Neuron (in vitro differentiated cells): ENCODE data around the gene ZBTB4.

ENCODE experiments used
- H2AFZ ChIP-seq: one replicate; pipeline ENCODE4 v1.6.1; 2013; ENCODE audit warnings: low read depth, mild to moderate bottlenecking, inconsistent platforms, low read length, moderate library complexity
- H3K27me3 ChIP-seq: one replicate; pipeline ENCODE4 v1.6.1; 2013; ENCODE audit warnings: low read length; ENCODE audit not compliant: insufficient read depth
- H3K36me3 ChIP-seq: one replicate; pipeline ENCODE4 v1.6.1; 2013; ENCODE audit warnings: low read length; ENCODE audit not compliant: insufficient read depth
- H3K4me1 ChIP-seq: one replicate; pipeline ENCODE4 v1.6.1; 2013; ENCODE audit warnings: low read length; ENCODE audit not compliant: insufficient read depth
- H3K4me3 ChIP-seq: 2 replicates; pipeline ENCODE4 v1.5.1; 2013; ENCODE audit warnings: mild to moderate bottlenecking, low read length, moderate library complexity
- H3K9me3 ChIP-seq: one replicate; pipeline ENCODE4 v1.6.1; 2013; ENCODE audit warnings: low read length

Gene ZBTB4

GRCh38 chr17:7425316-7425715 is 54.1 kb downstream of the ZBTB4 start, which contains the start of gene SPEM2:
Gene SPEM2 (plus strand): TSS chr17:7425616. CDS start chr17:7425689, 73 bp downstream.
- H3K36me3 ChIP-seq: no peaks in the 10 kb centered on the region
- no peak within 1 kb of the TSS for H3K4me3 ChIP-seq
- no peaks in the 10 kb centered on the region for H3K27me3 ChIP-seq
- no peak within 1 kb of the TSS for H2AFZ ChIP-seq
- H3K4me1 ChIP-seq: peaks cover 13% of the 10 kb centered on the region
- H3K9me3 ChIP-seq: no peaks in the 10 kb centered on the region

GRCh38 chr17:7423679-7424078 is 55.8 kb downstream of the ZBTB4 start:
- H3K36me3 ChIP-seq: no peaks in the 10 kb centered on the region

GRCh38 chr17:7421186-7421585 is 58.2 kb downstream of the ZBTB4 start:
- Histone ChIP-seq H3K4me1 (peaks cover 39% of the 10 kb centered on the region), H3K27me3 (no peaks in the 10 kb centered on the region), H3K4me3 (no peak overlapping the region), H2AFZ (no peak overlapping the region), H3K9me3 (no peaks in the 10 kb centered on the region), H3K36me3 (peaks cover 11% of the 10 kb centered on the region)

More at GRCh38 chr17:7423679-7424078, 55.8 kb downstream of the ZBTB4 start:
- H3K4me1 ChIP-seq: peaks cover 29% of the 10 kb centered on the region
- no peak overlapping the region for H2AFZ ChIP-seq
- H3K9me3 ChIP-seq: no peaks in the 10 kb centered on the region
- H3K4me3 ChIP-seq: no peak overlapping the region
- H3K27me3 ChIP-seq: no peaks in the 10 kb centered on the region

GRCh38 chr17:7419819-7420610 is 59.4 kb downstream of the ZBTB4 start, which contains the start of gene SPEM1:
Gene SPEM1 (plus strand): TSS chr17:7420324. CDS start chr17:7420385, 61 bp downstream.
- no peaks in the 10 kb centered on the region for H3K27me3 ChIP-seq
- H3K9me3 ChIP-seq: no peaks in the 10 kb centered on the region

GRCh38 chr17:7418472-7419152 is 60.8 kb downstream of the ZBTB4 start:
- Histone ChIP-seq H3K36me3 (peaks cover 34% of the 10 kb centered on the region), H3K4me1 (peaks cover 39% of the 10 kb centered on the region), H3K27me3 (no peaks in the 10 kb centered on the region), H3K4me3 (no peak overlapping the region), H3K9me3 (no peaks in the 10 kb centered on the region), H2AFZ (no peak overlapping the region)

More at GRCh38 chr17:7419819-7420610, 59.4 kb downstream of the ZBTB4 start, which contains the start of gene SPEM1:
- H3K4me1 ChIP-seq: peaks cover 39% of the 10 kb centered on the region
- peaks cover 21% of the 10 kb centered on the region for H3K36me3 ChIP-seq
- no peak within 1 kb of the TSS for H2AFZ ChIP-seq
- H3K4me3 ChIP-seq: no peak within 1 kb of the TSS

GRCh38 chr17:7417056-7417655 is 62.3 kb downstream of the ZBTB4 start:
- H3K27me3 ChIP-seq: no peaks in the 10 kb centered on the region
- no peaks in the 10 kb centered on the region for H3K9me3 ChIP-seq
- peaks cover 39% of the 10 kb centered on the region for H3K4me1 ChIP-seq
- peaks cover 44% of the 10 kb centered on the region for H3K36me3 ChIP-seq
- H3K4me3 ChIP-seq: no peak overlapping the region
- no peak overlapping the region for H2AFZ ChIP-seq

- no peaks in the 10 kb centered on the region for H3K9me3 ChIP-seq
- H3K36me3 ChIP-seq: peaks cover 46% of the 10 kb centered on the region
- H3K27me3 ChIP-seq: no peaks in the 10 kb centered on the region
- no peak overlapping the region for H2AFZ ChIP-seq
- no peak overlapping the region for H3K4me3 ChIP-seq
- peaks cover 36% of the 10 kb centered on the region for H3K4me1 ChIP-seq
These were observed 63.1 kb downstream of the ZBTB4 start for GRCh38 chr17:7416323-7416722.

GRCh38 chr17:7415784-7416183 is 63.6 kb downstream of the ZBTB4 start:
- Histone ChIP-seq H3K36me3 (peaks cover 48% of the 10 kb centered on the region), H3K9me3 (no peaks in the 10 kb centered on the region), H3K4me1 (peaks cover 31% of the 10 kb centered on the region), H3K4me3 (no peak overlapping the region), H3K27me3 (no peaks in the 10 kb centered on the region), H2AFZ (no peak overlapping the region)

- Histone ChIP-seq H3K27me3 (no peaks in the 10 kb centered on the region), H3K4me1 (peaks cover 21% of the 10 kb centered on the region), H3K4me3 (no peak overlapping the region), H3K36me3 (peaks cover 57% of the 10 kb centered on the region), H2AFZ (no peak overlapping the region), H3K9me3 (no peaks in the 10 kb centered on the region)
These were observed 64.6 kb downstream of the ZBTB4 start for GRCh38 chr17:7414837-7415236.

GRCh38 chr17:7413346-7413985 is 66.0 kb downstream of the ZBTB4 start:
- peaks cover 8% of the 10 kb centered on the region for H3K4me1 ChIP-seq
- peaks cover 71% of the 10 kb centered on the region for H3K36me3 ChIP-seq
- no peak overlapping the region for H3K4me3 ChIP-seq
- H3K9me3 ChIP-seq: no peaks in the 10 kb centered on the region
- H2AFZ ChIP-seq: no peak overlapping the region
- no peaks in the 10 kb centered on the region for H3K27me3 ChIP-seq

GRCh38 chr17:7411427-7411750 is 68.0 kb downstream of the ZBTB4 start:
- no peak overlapping the region for H3K4me3 ChIP-seq
- H3K9me3 ChIP-seq: no peaks in the 10 kb centered on the region
- no peak overlapping the region for H2AFZ ChIP-seq
- peaks cover 10% of the 10 kb centered on the region for H3K4me1 ChIP-seq
- no peaks in the 10 kb centered on the region for H3K27me3 ChIP-seq
- H3K36me3 ChIP-seq: peaks cover 63% of the 10 kb centered on the region

GRCh38 chr17:7410634-7411426 is 68.6 kb downstream of the ZBTB4 start:
- no peaks in the 10 kb centered on the region for H3K9me3 ChIP-seq
- H3K4me3 ChIP-seq: no peak overlapping the region
- H3K4me1 ChIP-seq: peaks cover 16% of the 10 kb centered on the region
- no peaks in the 10 kb centered on the region for H3K27me3 ChIP-seq
- H3K36me3 ChIP-seq: peaks cover 61% of the 10 kb centered on the region
- no peak overlapping the region for H2AFZ ChIP-seq
